Measurements from ENCODE around the gene NXF3.
"Not testable (repeated sequence)": the region's sequence is repeated elsewhere in the genome, so short reads cannot be mapped to it uniquely, and the experiment has no call there.

NXF3 gene

DNA sequence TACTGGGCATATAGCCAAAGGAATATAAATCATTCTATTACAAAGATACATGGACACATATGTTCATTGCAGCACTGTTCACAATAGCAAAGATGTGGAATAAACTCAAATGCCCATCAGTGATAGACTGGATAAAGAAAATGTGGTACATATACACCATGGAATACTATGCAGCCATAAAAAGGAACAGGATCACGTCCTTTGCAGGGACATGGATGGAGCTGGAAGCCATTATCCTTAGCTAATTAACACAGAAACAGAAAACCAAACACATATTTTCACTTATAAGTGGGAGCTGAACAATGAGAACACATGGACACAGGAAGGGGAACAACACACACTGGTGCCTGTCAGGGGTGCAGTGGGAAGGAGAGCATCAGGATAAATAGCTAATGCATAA, 59.6 kb downstream of the NXF3 start:
- not testable (repeated sequence) for DNase-seq

Data from amniotic stem cell (primary cell).